GM18499 (cell line): ENCODE data around the gene BORCS5.

Experiments used
- ATAC-seq: cut with Tn5 transposase; IDR thresholded peaks from one replicate; pipeline ENCODE4 v1.9.1; 2021; ENCODE audit warnings: moderate number of reproducible peaks; ENCODE audit not compliant: insufficient read depth, unreplicated experiment

BORCS5 gene

GRCh38 chr12:12425616-12426015 is 68.7 kb downstream of the BORCS5 start:
- no peak for ATAC-seq

- no peak for ATAC-seq
Observed at GRCh38 chr12:12427568-12427967, 70.7 kb downstream of the BORCS5 start.

- no peak for ATAC-seq
Observed at GRCh38 chr12:12428047-12428446, 71.2 kb downstream of the BORCS5 start.

- ATAC-seq: no peak
Observed at GRCh38 chr12:12428961-12429657, 72.2 kb downstream of the BORCS5 start.

- ATAC-seq: no peak
Observed at GRCh38 chr12:12432364-12432763, 75.5 kb downstream of the BORCS5 start.

GRCh38 chr12:12433203-12433731 is 76.4 kb downstream of the BORCS5 start:
- no peak for ATAC-seq

- ATAC-seq: no peak
Observed at GRCh38 chr12:12436831-12437345, 80.0 kb downstream of the BORCS5 start.

- no peak for ATAC-seq
Observed at GRCh38 chr12:12439636-12440035, 82.8 kb downstream of the BORCS5 start.

- ATAC-seq: no peak
Observed at GRCh38 chr12:12440784-12441428, 84.0 kb downstream of the BORCS5 start.

- no peak for ATAC-seq
Observed at GRCh38 chr12:12441429-12441807, 84.5 kb downstream of the BORCS5 start.

GRCh38 chr12:12441843-12442461 is 85.1 kb downstream of the BORCS5 start:
- no peak for ATAC-seq

- ATAC-seq: no peak
Observed at GRCh38 chr12:12442548-12443071, 85.7 kb downstream of the BORCS5 start.

GRCh38 chr12:12443431-12443878 is 86.6 kb downstream of the BORCS5 start:
- no peak for ATAC-seq

- no peak for ATAC-seq
Observed at GRCh38 chr12:12445165-12445881, 88.4 kb downstream of the BORCS5 start.

GRCh38 chr12:12445882-12446181 is 89.0 kb downstream of the BORCS5 start:
- no peak for ATAC-seq

- no peak for ATAC-seq
Observed at GRCh38 chr12:12446786-12447185, 89.9 kb downstream of the BORCS5 start.

- ATAC-seq: no peak
Observed at GRCh38 chr12:12447236-12447635, 90.4 kb downstream of the BORCS5 start.

GRCh38 chr12:12447837-12448236 is 91.0 kb downstream of the BORCS5 start:
- ATAC-seq: no peak

GRCh38 chr12:12449533-12450025 is 92.7 kb downstream of the BORCS5 start:
- ATAC-seq: no peak

GRCh38 chr12:12450043-12450471 is 93.2 kb downstream of the BORCS5 start:
- no peak for ATAC-seq
